ENCODE results near the gene SPATA31D4.

SPATA31D4 gene

GRCh38 chr9:81968026-81968425 lies 39.8 kb downstream of the SPATA31D4 start:
- DNase-seq: no peak

GRCh38 chr9:81969971-81970370 lies 41.7 kb downstream of the SPATA31D4 start:
- DNase-seq: no peak

GRCh38 chr9:81971727-81972126 lies 43.5 kb downstream of the SPATA31D4 start:
- no peak for DNase-seq

- DNase-seq: no peak
These were observed 46.5 kb downstream of the SPATA31D4 start for GRCh38 chr9:81974764-81975163.

- no peak for DNase-seq
These were observed 48.1 kb downstream of the SPATA31D4 start for GRCh38 chr9:81976351-81976750.

GRCh38 chr9:81979196-81979595 lies 51.0 kb downstream of the SPATA31D4 start:
- DNase-seq: no peak

- DNase-seq: no peak
These were observed 52.3 kb downstream of the SPATA31D4 start for GRCh38 chr9:81980568-81980967.

GRCh38 chr9:81981883-81982282 lies 53.7 kb downstream of the SPATA31D4 start:
- DNase-seq: no peak
